Stimulated activated CD8-positive, alpha-beta memory T cell treated with anti-CD3 and anti-CD28 coated beads, Interleukin-7, amount 100 ng/mL, for 48 hours (primary cell): ENCODE results near the gene IGFBP5.

Source experiments
- DNase-seq, 2 donors: peaks; one replicate each; pipeline ENCODE4 v3.0.0-alpha.2; 2020; ENCODE audit warnings: low read depth in 1 of 2; ENCODE audit errors: extremely low read depth in 1 of 2

IGFBP5 gene

GRCh38 chr2:216715402-216715974, 20.1 kb upstream of the IGFBP5 start:
- DNase-seq: no peak

- DNase-seq: no peak
These were observed 19.0 kb upstream of the IGFBP5 start for GRCh38 chr2:216714376-216714775.

- DNase-seq: no peak
These were observed 18.5 kb upstream of the IGFBP5 start for GRCh38 chr2:216713691-216714336.

- DNase-seq: no peak
These were observed 16.0 kb upstream of the IGFBP5 start for GRCh38 chr2:216711348-216711747.

GRCh38 chr2:216710551-216711301, 15.4 kb upstream of the IGFBP5 start:
- no peak for DNase-seq

GRCh38 chr2:216702756-216703155, 7.4 kb upstream of the IGFBP5 start:
- DNase-seq: no peak

- no peak for DNase-seq
These were observed 6.2 kb upstream of the IGFBP5 start for GRCh38 chr2:216701544-216701943.

- no peak for DNase-seq
These were observed 5.4 kb upstream of the IGFBP5 start for GRCh38 chr2:216700781-216701180.

GRCh38 chr2:216700088-216700567, 4.8 kb upstream of the IGFBP5 start:
- DNase-seq: no peak

- no peak for DNase-seq
These were observed 3.5 kb upstream of the IGFBP5 start for GRCh38 chr2:216698895-216699294.

GRCh38 chr2:216698293-216698692, 2.9 kb upstream of the IGFBP5 start:
- DNase-seq: no peak

GRCh38 chr2:216696751-216697560, 1.6 kb upstream of the IGFBP5 start:
- no peak for DNase-seq

GRCh38 chr2:216696321-216696720, 972 bp upstream of the IGFBP5 start:
- DNase-seq: no peak

GRCh38 chr2:216694826-216695217, 527 bp downstream of the IGFBP5 start:
- no peak for DNase-seq

- DNase-seq: peak in 1 of 2 donors; percentile 18
These were observed 1.1 kb downstream of the IGFBP5 start for GRCh38 chr2:216694082-216694825.

GRCh38 chr2:216693414-216694080, 1.8 kb downstream of the IGFBP5 start:
- DNase-seq: no peak

GRCh38 chr2:216692636-216693413, 2.5 kb downstream of the IGFBP5 start:
- peak; percentile 53 to 60 for DNase-seq

- no peak for DNase-seq
These were observed 4.3 kb downstream of the IGFBP5 start for GRCh38 chr2:216690853-216691741.
